Measurements from ENCODE around the gene WDR33.
"Not testable (repeated sequence)": the region's sequence is repeated elsewhere in the genome, so short reads cannot be mapped to it uniquely, and the experiment has no call there.

Gene WDR33

GRCh38 chr2:127807678-127808353 is 3.2 kb downstream of the WDR33 start:
- Histone ChIP-seq H3K4me1 (ENCODE audit: insufficient read depth, low read length) (peaks cover 18% of the 10 kb centered on the region), H3K36me3 (ENCODE audit: insufficient read depth, low read length) (no peaks in the 10 kb centered on the region)

DNA sequence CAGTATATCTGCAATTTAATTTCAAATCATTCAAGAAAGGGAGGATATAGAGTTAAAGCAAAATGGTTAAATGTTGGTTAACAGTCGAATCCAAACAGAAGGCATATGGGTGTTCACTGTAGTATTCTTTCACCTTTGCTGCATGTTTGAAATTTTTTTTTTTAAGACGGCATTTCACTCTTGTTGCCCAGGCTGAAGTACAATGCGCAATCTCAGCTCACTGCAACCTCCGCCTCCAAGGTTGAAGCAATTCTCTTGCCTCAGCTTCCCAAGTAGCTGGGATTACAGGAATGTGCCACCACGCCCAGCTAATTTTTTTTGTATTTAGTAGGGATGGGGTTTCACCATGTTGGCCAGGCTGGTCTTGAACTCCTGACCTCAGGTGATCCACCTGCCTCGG is 4.1 kb downstream of the WDR33 start:
- H3K9me3 ChIP-seq (ENCODE audit: low read length); H3K27me3 ChIP-seq (ENCODE audit: control insufficient read depth in 1 of 2, insufficient read depth in 2 of 2, low read length in 2 of 2); H3K36me3 ChIP-seq (ENCODE audit: insufficient read depth, low read length); H3K4me3 ChIP-seq (ENCODE audit: low read depth in 1 of 2, low read length in 2 of 2); H3K27ac ChIP-seq (ENCODE audit: low read depth, low read length); H3K9ac ChIP-seq (ENCODE audit: low read length): not testable (repeated sequence)
- peaks cover 18% of the 10 kb centered on the region for H3K4me1 ChIP-seq (ENCODE audit: insufficient read depth, low read length)

More at GRCh38 chr2:127807678-127808353, 3.2 kb downstream of the WDR33 start:
- Histone ChIP-seq H3K4me3 (ENCODE audit: low read depth in 1 of 2, low read length in 2 of 2) (no peak overlapping the region), H3K27me3 (ENCODE audit: control insufficient read depth in 1 of 2, insufficient read depth in 2 of 2, low read length in 2 of 2) (no peaks in the 10 kb centered on the region), H3K27ac (ENCODE audit: low read depth, low read length) (no peak overlapping the region), H3K9me3 (ENCODE audit: low read length) (no peaks in the 10 kb centered on the region), H3K9ac (ENCODE audit: low read length) (no peak overlapping the region)

- Histone ChIP-seq H3K27ac (ENCODE audit: low read depth, low read length) (no peak overlapping the region), H3K36me3 (ENCODE audit: insufficient read depth, low read length) (no peaks in the 10 kb centered on the region), H3K9me3 (ENCODE audit: low read length) (no peaks in the 10 kb centered on the region), H3K4me3 (ENCODE audit: low read depth in 1 of 2, low read length in 2 of 2) (no peak overlapping the region), H3K4me1 (ENCODE audit: insufficient read depth, low read length) (peaks cover 18% of the 10 kb centered on the region), H3K27me3 (ENCODE audit: control insufficient read depth in 1 of 2, insufficient read depth in 2 of 2, low read length in 2 of 2) (no peaks in the 10 kb centered on the region), H3K9ac (ENCODE audit: low read length) (no peak overlapping the region)
Observed at GRCh38 chr2:127805491-127805890, 5.5 kb downstream of the WDR33 start.

GRCh38 chr2:127799926-127800325 is 11.0 kb downstream of the WDR33 start:
- no peaks in the 10 kb centered on the region for H3K36me3 ChIP-seq (ENCODE audit: insufficient read depth, low read length)
- no peaks in the 10 kb centered on the region for H3K27me3 ChIP-seq (ENCODE audit: control insufficient read depth in 1 of 2, insufficient read depth in 2 of 2, low read length in 2 of 2)
- no peak overlapping the region for H3K4me3 ChIP-seq (ENCODE audit: low read depth in 1 of 2, low read length in 2 of 2)
- H3K9ac ChIP-seq (ENCODE audit: low read length), result no peak overlapping the region
- H3K27ac ChIP-seq (ENCODE audit: low read depth, low read length), result no peak overlapping the region
- H3K4me1 ChIP-seq (ENCODE audit: insufficient read depth, low read length), result no peaks in the 10 kb centered on the region
- no peaks in the 10 kb centered on the region for H3K9me3 ChIP-seq (ENCODE audit: low read length)

DNA sequence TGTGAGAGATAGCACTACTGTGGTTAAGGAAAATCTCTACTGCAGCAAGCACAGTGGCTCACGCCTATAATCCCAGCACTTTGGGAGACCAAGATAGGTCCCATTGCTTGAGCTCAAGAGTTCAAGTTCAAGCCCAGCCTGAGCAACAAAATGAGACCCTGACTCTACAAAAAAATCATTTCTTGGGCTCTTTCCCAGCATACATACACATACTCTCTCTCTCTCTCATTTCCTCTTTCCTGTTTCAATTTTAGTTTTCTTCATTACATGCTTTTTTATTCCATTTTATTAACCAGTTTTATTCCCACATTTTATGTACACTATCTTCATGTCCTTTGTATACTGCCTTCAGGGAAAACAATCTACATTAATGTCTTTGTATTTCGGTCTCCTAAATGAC is 14.6 kb downstream of the WDR33 start:
- Histone ChIP-seq H3K27ac (ENCODE audit: low read depth, low read length) (no peak overlapping the region), H3K27me3 (ENCODE audit: control insufficient read depth in 1 of 2, insufficient read depth in 2 of 2, low read length in 2 of 2) (no peaks in the 10 kb centered on the region), H3K4me3 (ENCODE audit: low read depth in 1 of 2, low read length in 2 of 2) (no peak overlapping the region), H3K36me3 (ENCODE audit: insufficient read depth, low read length) (no peaks in the 10 kb centered on the region), H3K9me3 (ENCODE audit: low read length) (no peaks in the 10 kb centered on the region), H3K4me1 (ENCODE audit: insufficient read depth, low read length) (peaks cover 4% of the 10 kb centered on the region), H3K9ac (ENCODE audit: low read length) (no peak overlapping the region)

DNA sequence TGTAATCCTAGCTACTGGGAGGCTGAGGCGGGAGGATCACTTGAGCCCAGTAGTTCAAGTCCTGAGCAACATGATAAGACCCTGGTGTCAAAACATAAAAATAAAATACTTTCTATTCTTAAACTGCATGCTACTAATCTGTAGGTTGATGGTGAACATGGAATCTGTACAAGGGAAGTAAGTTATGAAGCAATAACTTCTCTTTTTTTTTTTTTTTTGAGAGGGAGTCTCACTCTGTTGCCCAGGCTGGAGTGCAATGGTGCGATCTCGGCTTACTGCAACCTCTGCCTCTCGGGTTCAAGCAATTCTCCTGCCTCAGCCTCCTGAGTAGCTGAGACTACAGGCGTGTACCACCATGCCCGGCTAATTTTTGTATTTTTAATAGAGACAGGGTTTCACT is 16.1 kb downstream of the WDR33 start:
- H3K36me3 ChIP-seq (ENCODE audit: insufficient read depth, low read length); H3K27me3 ChIP-seq (ENCODE audit: control insufficient read depth in 1 of 2, insufficient read depth in 2 of 2, low read length in 2 of 2); H3K27ac ChIP-seq (ENCODE audit: low read depth, low read length); H3K9ac ChIP-seq (ENCODE audit: low read length); H3K4me3 ChIP-seq (ENCODE audit: low read depth in 1 of 2, low read length in 2 of 2); H3K9me3 ChIP-seq (ENCODE audit: low read length); H3K4me1 ChIP-seq (ENCODE audit: insufficient read depth, low read length): not testable (repeated sequence)

GRCh38 chr2:127792805-127793204 is 18.2 kb downstream of the WDR33 start:
- Histone ChIP-seq H3K4me3 (ENCODE audit: low read depth in 1 of 2, low read length in 2 of 2) (no peak overlapping the region), H3K36me3 (ENCODE audit: insufficient read depth, low read length) (no peaks in the 10 kb centered on the region), H3K4me1 (ENCODE audit: insufficient read depth, low read length) (peaks cover 9% of the 10 kb centered on the region)

DNA sequence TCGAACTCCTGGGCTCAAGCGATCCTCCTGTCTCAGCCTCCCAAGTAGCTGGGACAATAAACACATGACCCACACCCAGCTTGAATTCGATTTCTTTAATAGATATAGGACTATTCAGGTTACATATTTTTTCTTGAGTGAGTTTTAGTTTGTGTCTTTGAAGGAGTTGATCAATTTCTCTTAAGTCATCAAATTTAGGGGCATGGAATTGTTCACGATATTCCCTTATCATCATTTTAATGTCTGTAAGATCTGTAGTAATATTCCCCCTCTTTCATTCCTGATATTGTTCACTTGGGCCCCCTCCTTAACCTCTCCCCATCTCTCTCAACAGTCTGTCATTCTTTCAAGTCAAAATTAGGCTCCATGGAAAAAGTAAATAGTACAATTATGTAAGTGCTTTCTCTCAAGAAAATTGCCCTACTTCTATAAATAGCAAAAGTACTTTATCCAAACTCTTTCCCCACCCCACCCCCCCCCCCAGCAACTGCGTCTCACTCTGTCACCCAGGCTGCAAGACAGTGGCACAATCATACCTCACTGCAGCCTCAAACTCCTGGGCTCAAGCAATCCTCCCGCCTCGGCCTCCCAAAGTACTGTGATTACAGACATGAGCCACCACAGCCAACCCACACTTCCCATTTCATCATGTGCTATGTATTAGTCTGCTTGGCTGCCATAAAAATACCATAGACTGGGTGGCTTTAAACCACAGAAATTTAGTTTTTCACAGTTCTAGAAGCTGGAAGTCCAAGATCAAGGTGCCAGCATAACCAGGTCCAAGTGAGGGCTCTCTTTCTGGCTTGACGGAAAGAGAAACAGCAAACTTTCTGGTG is 20.1 kb downstream of the WDR33 start:
- Histone ChIP-seq H3K36me3 (ENCODE audit: insufficient read depth, low read length) (no peaks in the 10 kb centered on the region), H3K27me3 (ENCODE audit: control insufficient read depth in 1 of 2, insufficient read depth in 2 of 2, low read length in 2 of 2) (no peaks in the 10 kb centered on the region), H3K9ac (ENCODE audit: low read length) (no peak overlapping the region), H3K4me1 (ENCODE audit: insufficient read depth, low read length) (peaks cover 9% of the 10 kb centered on the region), H3K9me3 (ENCODE audit: low read length) (no peaks in the 10 kb centered on the region), H3K4me3 (ENCODE audit: low read depth in 1 of 2, low read length in 2 of 2) (no peak overlapping the region), H3K27ac (ENCODE audit: low read depth, low read length) (no peak overlapping the region)

More at GRCh38 chr2:127792805-127793204, 18.2 kb downstream of the WDR33 start:
- Histone ChIP-seq H3K9ac (ENCODE audit: low read length) (no peak overlapping the region), H3K27me3 (ENCODE audit: control insufficient read depth in 1 of 2, insufficient read depth in 2 of 2, low read length in 2 of 2) (no peaks in the 10 kb centered on the region), H3K9me3 (ENCODE audit: low read length) (no peaks in the 10 kb centered on the region), H3K27ac (ENCODE audit: low read depth, low read length) (no peak overlapping the region)

DNA sequence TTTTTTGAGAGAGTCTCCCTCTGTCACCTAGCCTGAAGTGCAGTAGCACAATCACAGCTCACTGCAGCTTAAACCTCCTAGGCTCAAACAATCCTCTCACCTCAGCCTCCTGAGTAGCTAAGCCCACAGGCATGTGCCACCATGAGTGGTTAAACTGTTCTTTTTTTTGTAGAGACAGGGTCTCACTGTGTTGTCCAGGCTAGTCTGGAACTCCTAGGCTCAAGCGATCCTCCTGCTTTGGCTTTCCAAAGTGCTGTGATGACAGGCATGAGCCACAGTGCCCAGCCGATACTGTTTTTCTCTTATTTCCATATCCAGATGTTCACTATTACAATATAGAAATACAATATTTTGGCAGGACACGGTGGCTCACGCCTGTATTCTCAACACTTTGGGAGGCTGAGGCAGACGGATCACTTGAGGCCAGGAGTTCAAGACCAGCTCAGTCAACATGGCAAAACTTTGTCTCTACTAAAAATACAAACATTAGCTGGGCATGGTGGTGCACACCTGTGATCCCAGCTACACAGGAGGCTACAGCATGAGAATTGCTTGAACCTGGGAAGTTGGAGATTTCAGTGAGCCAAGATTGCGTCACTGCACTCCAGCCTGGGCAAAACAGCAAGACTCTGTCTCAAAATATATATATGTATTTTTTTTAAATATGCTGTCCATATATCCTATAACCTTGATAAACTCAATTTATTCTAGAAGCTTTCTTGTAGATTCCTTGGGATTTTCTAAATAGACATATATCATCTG is 24.7 kb downstream of the WDR33 start:
- no peaks in the 10 kb centered on the region for H3K36me3 ChIP-seq (ENCODE audit: insufficient read depth, low read length)
- no peak overlapping the region for H3K9ac ChIP-seq (ENCODE audit: low read length)
- no peaks in the 10 kb centered on the region for H3K27me3 ChIP-seq (ENCODE audit: control insufficient read depth in 1 of 2, insufficient read depth in 2 of 2, low read length in 2 of 2)
- no peak overlapping the region for H3K4me3 ChIP-seq (ENCODE audit: low read depth in 1 of 2, low read length in 2 of 2)
- H3K27ac ChIP-seq (ENCODE audit: low read depth, low read length), result no peak overlapping the region
- H3K9me3 ChIP-seq (ENCODE audit: low read length), result no peaks in the 10 kb centered on the region
- H3K4me1 ChIP-seq (ENCODE audit: insufficient read depth, low read length), result peaks cover 17% of the 10 kb centered on the region

GRCh38 chr2:127784965-127785518 is 25.9 kb downstream of the WDR33 start:
- Histone ChIP-seq H3K27me3 (ENCODE audit: control insufficient read depth in 1 of 2, insufficient read depth in 2 of 2, low read length in 2 of 2) (no peaks in the 10 kb centered on the region), H3K36me3 (ENCODE audit: insufficient read depth, low read length) (no peaks in the 10 kb centered on the region), H3K4me1 (ENCODE audit: insufficient read depth, low read length) (peaks cover 14% of the 10 kb centered on the region), H3K9me3 (ENCODE audit: low read length) (no peaks in the 10 kb centered on the region), H3K9ac (ENCODE audit: low read length) (no peak overlapping the region), H3K27ac (ENCODE audit: low read depth, low read length) (no peak overlapping the region), H3K4me3 (ENCODE audit: low read depth in 1 of 2, low read length in 2 of 2) (no peak overlapping the region)

GRCh38 chr2:127783101-127783500 is 27.9 kb downstream of the WDR33 start:
- H3K4me1 ChIP-seq (ENCODE audit: insufficient read depth, low read length), result peaks cover 14% of the 10 kb centered on the region
- no peaks in the 10 kb centered on the region for H3K9me3 ChIP-seq (ENCODE audit: low read length)
- no peak overlapping the region for H3K9ac ChIP-seq (ENCODE audit: low read length)
- no peak overlapping the region for H3K4me3 ChIP-seq (ENCODE audit: low read depth in 1 of 2, low read length in 2 of 2)
- no peak overlapping the region for H3K27ac ChIP-seq (ENCODE audit: low read depth, low read length)
- H3K27me3 ChIP-seq (ENCODE audit: control insufficient read depth in 1 of 2, insufficient read depth in 2 of 2, low read length in 2 of 2), result no peaks in the 10 kb centered on the region
- no peaks in the 10 kb centered on the region for H3K36me3 ChIP-seq (ENCODE audit: insufficient read depth, low read length)
